GM12865 (cell line): Measurements from ENCODE around the gene HNF1B.

ENCODE experiments used
- DNase-seq: peaks from one replicate; pipeline ENCODE4 v3.0.0; 2010; ENCODE audit warnings: low read depth
- H3K4me3 ChIP-seq: 2 replicates; pipeline ENCODE4 v1.5.1; 2011; ENCODE audit warnings: mild to moderate bottlenecking, low read depth, low read length, control low read depth
- TF ChIP-seq, protein P1 (sequence below): IDR thresholded peaks from 2 replicates; pipeline ENCODE4 v1.5.1; 2011; ENCODE audit warnings: low read length, control low read depth, low read depth, inconsistent platforms; ENCODE audit not compliant: insufficient read depth; ENCODE audit errors: missing control alignments

The HNF1B gene

DNA sequence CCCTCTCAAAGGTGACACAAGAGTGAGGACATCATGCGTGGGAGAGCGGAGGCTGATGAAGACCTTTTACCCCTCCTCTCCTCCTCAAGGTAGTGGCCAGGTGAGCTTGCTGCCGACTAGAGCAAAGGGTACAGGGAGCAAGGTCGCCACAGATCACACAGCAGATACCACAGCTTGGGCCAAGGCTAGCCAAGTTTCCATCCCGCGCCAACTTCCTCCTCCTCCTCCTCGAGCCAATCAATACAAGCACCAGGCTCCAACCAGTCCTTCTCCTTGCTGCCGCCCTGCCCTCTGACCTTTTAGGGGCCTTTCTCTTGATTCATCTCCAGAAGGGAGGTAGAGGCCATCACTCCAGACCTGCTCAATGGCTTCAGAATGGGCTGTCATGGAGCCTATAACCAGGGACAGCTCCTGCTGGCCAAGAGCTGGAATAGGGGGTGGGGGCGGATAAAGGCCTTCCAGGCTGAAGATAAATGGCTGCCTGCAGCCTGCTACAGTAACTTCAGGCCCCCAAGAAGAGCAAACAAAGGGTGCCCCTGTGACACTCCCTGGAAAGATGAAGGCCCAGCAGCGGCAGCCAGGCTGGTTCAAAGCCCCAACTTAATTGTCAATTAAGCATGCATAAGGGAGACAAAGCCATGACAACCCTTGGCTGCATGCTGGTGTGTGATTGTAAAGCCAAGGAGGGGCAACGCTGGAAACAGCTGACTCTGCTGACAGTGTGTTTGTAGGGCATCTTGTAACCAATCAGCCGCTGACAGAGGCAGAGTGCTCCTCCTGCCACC lies 17.8 kb downstream of the HNF1B start:
- H3K4me3 ChIP-seq, result no peak overlapping the region
- TF ChIP-seq, protein P1, sequence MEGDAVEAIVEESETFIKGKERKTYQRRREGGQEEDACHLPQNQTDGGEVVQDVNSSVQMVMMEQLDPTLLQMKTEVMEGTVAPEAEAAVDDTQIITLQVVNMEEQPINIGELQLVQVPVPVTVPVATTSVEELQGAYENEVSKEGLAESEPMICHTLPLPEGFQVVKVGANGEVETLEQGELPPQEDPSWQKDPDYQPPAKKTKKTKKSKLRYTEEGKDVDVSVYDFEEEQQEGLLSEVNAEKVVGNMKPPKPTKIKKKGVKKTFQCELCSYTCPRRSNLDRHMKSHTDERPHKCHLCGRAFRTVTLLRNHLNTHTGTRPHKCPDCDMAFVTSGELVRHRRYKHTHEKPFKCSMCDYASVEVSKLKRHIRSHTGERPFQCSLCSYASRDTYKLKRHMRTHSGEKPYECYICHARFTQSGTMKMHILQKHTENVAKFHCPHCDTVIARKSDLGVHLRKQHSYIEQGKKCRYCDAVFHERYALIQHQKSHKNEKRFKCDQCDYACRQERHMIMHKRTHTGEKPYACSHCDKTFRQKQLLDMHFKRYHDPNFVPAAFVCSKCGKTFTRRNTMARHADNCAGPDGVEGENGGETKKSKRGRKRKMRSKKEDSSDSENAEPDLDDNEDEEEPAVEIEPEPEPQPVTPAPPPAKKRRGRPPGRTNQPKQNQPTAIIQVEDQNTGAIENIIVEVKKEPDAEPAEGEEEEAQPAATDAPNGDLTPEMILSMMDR, result no peak
- DNase-seq, result no peak

DNA sequence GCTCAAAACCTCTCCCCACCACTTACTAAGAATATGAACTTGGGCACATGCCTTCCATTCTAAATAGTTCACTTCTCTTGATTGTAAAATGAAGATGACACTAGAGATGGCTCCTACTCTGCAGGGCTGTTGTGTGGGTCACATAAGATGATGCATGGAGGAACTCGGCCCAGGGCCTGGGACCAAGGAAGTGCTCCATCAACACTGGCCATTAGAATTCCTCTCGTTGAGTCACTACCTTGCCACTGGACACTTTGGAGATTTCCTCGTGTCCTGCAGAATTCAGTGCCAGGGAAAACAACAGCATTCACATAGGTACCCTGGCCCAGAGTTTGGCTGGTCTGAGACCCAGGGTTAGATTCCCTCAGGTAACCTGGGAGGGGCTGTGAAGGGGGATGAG lies 18.6 kb downstream of the HNF1B start:
- H3K4me3 ChIP-seq, result no peak overlapping the region
- TF ChIP-seq, protein P1, result no peak
- DNase-seq, result no peak

DNA sequence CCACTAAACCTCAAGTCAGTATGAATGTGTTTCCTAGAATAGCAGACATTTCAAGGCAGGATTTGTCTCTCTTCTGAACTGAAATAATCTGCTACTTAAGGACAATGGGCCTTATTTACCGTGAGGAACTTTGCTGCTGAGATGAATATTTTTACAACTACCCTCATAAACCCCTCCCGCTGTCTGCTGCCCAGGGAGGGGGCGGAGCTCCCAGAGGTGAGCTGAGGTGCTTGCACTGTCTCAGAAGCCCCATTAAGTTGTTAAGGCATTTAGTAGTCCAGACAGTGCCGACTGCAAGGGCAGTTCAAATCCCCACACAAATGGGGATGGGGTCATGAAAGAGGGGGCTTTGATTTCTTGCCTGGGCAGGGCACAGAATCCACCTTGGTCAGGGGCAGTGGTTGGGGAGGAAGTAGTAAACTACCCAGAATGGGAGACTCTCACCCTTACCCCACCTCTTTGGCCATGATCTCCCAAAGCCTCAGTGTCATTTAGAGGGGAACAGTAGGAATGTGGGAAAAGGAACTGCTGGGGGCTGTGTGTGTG lies 19.2 kb downstream of the HNF1B start:
- TF ChIP-seq, protein P1, result no peak
- no peak overlapping the region for H3K4me3 ChIP-seq
- no peak for DNase-seq

DNA sequence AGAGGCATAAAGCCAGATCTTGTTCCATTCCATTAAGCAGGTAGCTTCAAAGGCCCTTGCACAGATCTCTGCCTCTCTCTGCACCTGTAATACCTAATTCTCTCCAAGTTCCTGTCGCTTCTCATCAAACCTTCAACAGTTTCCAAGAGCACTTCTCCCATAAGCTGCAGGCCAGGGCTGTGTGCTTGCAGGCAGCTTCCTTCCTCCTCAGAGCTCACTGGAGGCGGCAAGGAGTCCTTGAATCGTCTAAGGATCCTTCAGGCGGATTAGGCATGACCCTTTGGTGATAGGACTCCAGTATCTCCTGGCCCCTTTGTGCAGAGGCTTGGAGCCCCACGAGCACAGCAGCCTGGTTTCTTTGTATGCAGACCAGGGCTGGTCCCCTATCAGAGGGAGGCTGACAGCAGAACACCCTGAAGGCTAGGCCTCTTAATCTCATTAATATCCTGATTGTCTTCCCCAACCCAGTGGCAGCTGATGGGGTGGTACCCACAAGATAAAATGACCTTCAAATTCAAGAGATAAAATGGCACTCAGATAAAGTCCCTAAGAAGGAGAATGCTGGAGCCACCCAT lies 19.8 kb downstream of the HNF1B start:
- TF ChIP-seq, protein P1, result no peak
- no peak overlapping the region for H3K4me3 ChIP-seq
- no peak for DNase-seq

DNA sequence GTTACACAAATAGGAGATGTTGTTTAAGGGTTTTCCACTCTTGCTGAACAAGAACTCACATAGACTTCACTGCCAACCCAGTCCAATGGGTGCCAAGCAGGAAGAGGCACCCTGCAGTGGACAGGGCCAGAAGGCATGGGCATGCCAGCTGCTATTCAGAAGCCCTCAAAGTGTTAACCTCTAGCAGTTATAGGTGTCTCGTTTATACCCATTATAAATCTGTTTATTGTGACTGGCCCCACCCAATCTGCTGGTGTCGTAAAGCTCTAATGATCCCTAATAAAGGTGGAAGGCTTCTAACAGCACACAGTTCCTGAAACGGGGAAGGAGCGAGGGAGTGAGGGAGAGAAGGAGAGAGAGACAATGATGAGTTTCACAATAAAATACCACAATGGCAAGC lies 23.9 kb downstream of the HNF1B start:
- no peak for DNase-seq
- no peak overlapping the region for H3K4me3 ChIP-seq
- TF ChIP-seq, protein P1, result no peak

DNA sequence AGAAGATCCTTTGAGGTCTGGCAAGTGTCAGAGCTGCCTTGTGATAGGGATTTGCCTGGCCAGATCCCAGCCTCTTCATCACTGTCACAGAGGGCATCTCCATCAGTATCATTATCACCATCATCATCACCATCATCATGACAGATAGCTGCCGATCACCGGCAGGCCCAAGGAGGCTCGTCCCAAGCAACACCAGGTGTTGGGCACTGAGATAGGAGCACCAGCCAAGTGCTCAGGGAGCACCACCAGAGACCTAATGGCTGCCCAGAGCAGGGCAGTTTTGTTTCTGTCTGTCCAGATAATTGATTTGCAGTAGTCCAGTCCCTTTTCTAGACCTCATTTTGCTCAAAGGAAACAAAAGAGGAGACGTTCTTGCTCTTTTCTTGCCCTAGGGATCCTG lies 25.0 kb downstream of the HNF1B start:
- TF ChIP-seq, protein P1, result no peak
- no peak overlapping the region for H3K4me3 ChIP-seq
- DNase-seq, result no peak
